Measurements from ENCODE around the gene DHX34. TPM values are rescaled to one million over a fixed set of nuclear protein-coding genes. Genes with fewer than 3 reads are reported as not detected.

The DHX34 gene
- total RNA-seq, 1 experiment from 2014 or later: 38.2 TPM

DNA sequence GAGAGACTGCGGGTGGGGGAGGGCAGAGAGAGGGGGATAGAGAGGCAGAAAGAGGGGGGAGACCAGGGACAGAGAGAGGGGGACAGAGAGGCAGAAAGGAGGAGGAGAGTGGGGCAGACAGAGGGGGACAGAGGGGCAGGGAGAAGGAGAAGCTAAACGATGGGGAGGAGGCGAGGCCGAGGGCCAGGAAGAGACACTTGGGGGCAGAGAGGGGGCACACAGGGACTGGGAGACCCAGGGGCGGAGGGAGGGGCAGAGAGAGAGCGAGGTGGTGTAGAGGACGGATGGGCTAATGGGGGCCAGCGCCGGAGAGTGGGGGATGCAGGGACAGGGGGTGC lies 69.5 kb downstream of the DHX34 start:
- Histone ChIP-seq H3T11ph (ENCODE audit: low read length) (no peak overlapping the region), H2AFZ (ENCODE audit: low read length) (no peak overlapping the region), H2BK15ac (ENCODE audit: low read depth, low read length) (no peak overlapping the region), H2BK120ac (ENCODE audit: low read depth, low read length, poor library complexity, severe bottlenecking) (no peak overlapping the region), H4K8ac (replicated peaks; ENCODE audit: insufficient read length, low read depth, low read length) (no peak overlapping the region), H3K23me2 (ENCODE audit: insufficient read length, low read depth, low read length, poor library complexity, severe bottlenecking) (peaks cover 26% of the 10 kb centered on the region), H4K20me1 (ENCODE audit: control insufficient read depth, insufficient read depth, insufficient read length) (no peaks in the 10 kb centered on the region), H2BK5ac (ENCODE audit: insufficient read length, low read length) (no peak overlapping the region), H3K4ac (ENCODE audit: low read depth, low read length) (no peak overlapping the region), H3K79me2 (ENCODE audit: insufficient read depth, low read length) (no peaks in the 10 kb centered on the region), H2AK5ac (ENCODE audit: insufficient read length, low read length) (no peak overlapping the region), H3K79me1 (ENCODE audit: insufficient read depth, low read depth, low read length, poor library complexity, severe bottlenecking) (no peaks in the 10 kb centered on the region), H3K4me2 (ENCODE audit: insufficient read depth, insufficient read length, low read length) (peak overlapping the region; percentile 62), H3K14ac (ENCODE audit: insufficient read depth, low read length) (no peak overlapping the region), H4K5ac (ENCODE audit: insufficient read length, low read depth, low read length) (no peak overlapping the region), H3K4me1 (ENCODE audit: insufficient read depth, low read length) (peaks cover 5% of the 10 kb centered on the region; the same call in 1 of the 2 replicates), H3K27me3 (ENCODE audit: insufficient read depth, low read length) (peaks cover 32% of the 10 kb centered on the region; the same call in 1 of the 2 replicates), H2BK20ac (ENCODE audit: low read depth, low read length, poor library complexity, severe bottlenecking) (no peak overlapping the region), H3K27ac (ENCODE audit: insufficient read length, low read depth, low read length) (no peak overlapping the region), H3K18ac (ENCODE audit: insufficient read length, low read depth, low read length) (no peak overlapping the region), H3K56ac (ENCODE audit: insufficient read length, low read depth, low read length) (no peak overlapping the region), H3K9ac (ENCODE audit: extremely low read depth, insufficient read length, low read length) (no peak overlapping the region), H4K91ac (ENCODE audit: insufficient read length, low read depth, low read length) (no peak overlapping the region), H2BK12ac (ENCODE audit: insufficient read length, low read depth, low read length) (no peak overlapping the region), H3K23ac (ENCODE audit: insufficient read length, low read depth, low read length) (no peak overlapping the region), H3K9me3 (ENCODE audit: control insufficient read depth, low read depth, low read length) (no peaks in the 10 kb centered on the region)
- Mint-ChIP-seq H3K36me3 (ENCODE audit: insufficient read depth in 1 of 3, low read depth in 3 of 3) (peaks cover 8 to 15% (median 11%) of the 10 kb centered on the region in 3 experiments), H3K4me3 (peak overlapping the region; percentile 68 to 92), H3K4me1 (peaks cover 50 to 69% of the 10 kb centered on the region in 2 experiments), H3K27me3 (ENCODE audit: low read depth) (peaks cover 65% of the 10 kb centered on the region), H3K27ac (no peak overlapping the region), H3K9me3 (no peaks in the 10 kb centered on the region)
- DNase-seq: no peak
- TF ChIP-seq, protein P1, sequence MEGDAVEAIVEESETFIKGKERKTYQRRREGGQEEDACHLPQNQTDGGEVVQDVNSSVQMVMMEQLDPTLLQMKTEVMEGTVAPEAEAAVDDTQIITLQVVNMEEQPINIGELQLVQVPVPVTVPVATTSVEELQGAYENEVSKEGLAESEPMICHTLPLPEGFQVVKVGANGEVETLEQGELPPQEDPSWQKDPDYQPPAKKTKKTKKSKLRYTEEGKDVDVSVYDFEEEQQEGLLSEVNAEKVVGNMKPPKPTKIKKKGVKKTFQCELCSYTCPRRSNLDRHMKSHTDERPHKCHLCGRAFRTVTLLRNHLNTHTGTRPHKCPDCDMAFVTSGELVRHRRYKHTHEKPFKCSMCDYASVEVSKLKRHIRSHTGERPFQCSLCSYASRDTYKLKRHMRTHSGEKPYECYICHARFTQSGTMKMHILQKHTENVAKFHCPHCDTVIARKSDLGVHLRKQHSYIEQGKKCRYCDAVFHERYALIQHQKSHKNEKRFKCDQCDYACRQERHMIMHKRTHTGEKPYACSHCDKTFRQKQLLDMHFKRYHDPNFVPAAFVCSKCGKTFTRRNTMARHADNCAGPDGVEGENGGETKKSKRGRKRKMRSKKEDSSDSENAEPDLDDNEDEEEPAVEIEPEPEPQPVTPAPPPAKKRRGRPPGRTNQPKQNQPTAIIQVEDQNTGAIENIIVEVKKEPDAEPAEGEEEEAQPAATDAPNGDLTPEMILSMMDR (conservative IDR thresholded peaks at IDR 0.05): no peak
- no CpG with 5 or more reads among the region's 9 CpGs for WGBS (ENCODE audit: extremely low coverage, insufficient read length, low lambda C conversion rate)
